Measurements from ENCODE around the gene CAMTA1. TPM values are rescaled to one million over a fixed set of nuclear protein-coding genes. Genes with fewer than 3 reads are reported as not detected.

Gene CAMTA1
- total and polyA plus RNA-seq, 9 of the 15 experiments (the other 6 are each of a cell fraction or from before 2014, with no cell fraction given): 43.9 to 161 (median 65.9) TPM

GRCh38 chr1:6825828-6826227 is 40.6 kb downstream of the CAMTA1 start:
- Histone ChIP-seq H3K36me3 (ENCODE audit: control insufficient read depth, insufficient read depth, low read length) (peaks cover 3% of the 10 kb centered on the region; the same call in 1 of the 3 replicates), H4K20me1 (replicated peaks; ENCODE audit: control insufficient read depth, insufficient read depth, low read length) (no peaks in the 10 kb centered on the region), H3K27me3 (ENCODE audit: control insufficient read depth in 2 of 2, insufficient read depth in 2 of 2, low read length in 2 of 2) (no peaks in the 10 kb centered on the region), H3K4me1 (replicated peaks in 1 of 2; ENCODE audit: control insufficient read depth in 2 of 2, insufficient read depth in 2 of 2, low read length in 2 of 2) (no peaks in the 10 kb centered on the region), H3K9me3 (replicated peaks; ENCODE audit: control insufficient read depth, insufficient read depth, low read depth, low read length) (no peaks in the 10 kb centered on the region), H3K27ac (ENCODE audit: extremely low read depth, low read depth, low read length) (no peak overlapping the region), H3K9ac (ENCODE audit: insufficient read depth in 1 of 2, low read depth in 2 of 2, low read length in 2 of 2) (no peak overlapping the region), H2AFZ (ENCODE audit: low read depth, low read length) (no peak overlapping the region), H3K4me2 (ENCODE audit: insufficient read depth, low read length) (no peak overlapping the region), H3K79me2 (ENCODE audit: control insufficient read depth, insufficient read depth, low read length) (no peaks in the 10 kb centered on the region), H3K4me3 (no peak overlapping the region), H3K9me1 (ENCODE audit: control insufficient read depth, insufficient read depth, low read length) (no peaks in the 10 kb centered on the region)
- ChIA-PET POLR2A (no interaction called here), CTCF (ENCODE audit: low intra/inter-chr PET ratio) (no interaction called here)
- FAIRE-seq (no peak), DNase-seq (ENCODE audit: extremely low read depth in 1 of 4, low spot score in 3 of 4) (no peak), ATAC-seq (no peak)
- intact Hi-C loops (cut with micrococcal nuclease) (no loop called here), in situ Hi-C loops (cut with MboI) (no loop called here)
- BruUV-seq (replicated peaks): no TSS peak
- TF ChIP-seq BMI1 (IDR thresholded peaks at IDR 0.05; ENCODE audit: low read length) (no peak), FOXM1 (IDR thresholded peaks at IDR 0.05; ENCODE audit: low read depth) (no peak), FOXM1 (CRISPR knock-in tag; IDR thresholded peaks at IDR 0.05; ENCODE audit: low read depth) (no peak), POLR3G (IDR thresholded peaks at IDR 0.05; ENCODE audit: extremely low read depth, insufficient read length, insufficient replicate concordance) (no peak), SMAD4 (CRISPR knock-in tag; conservative IDR thresholded peaks at IDR 0.05) (no peak)
- 68% methylated on average over 4 of the region's 4 CpGs for WGBS (ENCODE audit: insufficient coverage, low coverage, missing lambda C conversion rate)

GRCh38 chr1:6827079-6827478 is 41.8 kb downstream of the CAMTA1 start:
- intact Hi-C loops (cut with micrococcal nuclease) (no loop called here), in situ Hi-C loops (cut with MboI) (no loop called here)
- ATAC-seq: no peak
- 57% methylated on average over 3 of the region's 3 CpGs for WGBS (ENCODE audit: insufficient coverage, low coverage, missing lambda C conversion rate)
- no peak overlapping the region for H3K4me3 ChIP-seq
- no TSS peak for BruUV-seq (replicated peaks)
- no peaks in the 10 kb centered on the region for H3K9me1 ChIP-seq (ENCODE audit: control insufficient read depth, insufficient read depth, low read length)
- H2AFZ ChIP-seq (ENCODE audit: low read depth, low read length): no peak overlapping the region
- ChIA-PET CTCF (ENCODE audit: low intra/inter-chr PET ratio) (no interaction called here), POLR2A (interaction anchor here (1.9 kb wide), 1 partner anchor 9 kb away, joined by 6 read pairs; no protein-coding TSS in a partner anchor)
- H3K4me1 ChIP-seq (replicated peaks in 1 of 2; ENCODE audit: control insufficient read depth in 2 of 2, insufficient read depth in 2 of 2, low read length in 2 of 2): no peaks in the 10 kb centered on the region
- DNase-seq (ENCODE audit: extremely low read depth in 1 of 4, low spot score in 3 of 4): no peak
- no peaks in the 10 kb centered on the region for H4K20me1 ChIP-seq (replicated peaks; ENCODE audit: control insufficient read depth, insufficient read depth, low read length)
- H3K79me2 ChIP-seq (ENCODE audit: control insufficient read depth, insufficient read depth, low read length): no peaks in the 10 kb centered on the region
- no peak for TF ChIP-seq NEUROD1 (IDR thresholded peaks at IDR 0.05; ENCODE audit: borderline replicate concordance, low read depth, low read length, partially characterized antibody)
- TF ChIP-seq, protein P1, sequence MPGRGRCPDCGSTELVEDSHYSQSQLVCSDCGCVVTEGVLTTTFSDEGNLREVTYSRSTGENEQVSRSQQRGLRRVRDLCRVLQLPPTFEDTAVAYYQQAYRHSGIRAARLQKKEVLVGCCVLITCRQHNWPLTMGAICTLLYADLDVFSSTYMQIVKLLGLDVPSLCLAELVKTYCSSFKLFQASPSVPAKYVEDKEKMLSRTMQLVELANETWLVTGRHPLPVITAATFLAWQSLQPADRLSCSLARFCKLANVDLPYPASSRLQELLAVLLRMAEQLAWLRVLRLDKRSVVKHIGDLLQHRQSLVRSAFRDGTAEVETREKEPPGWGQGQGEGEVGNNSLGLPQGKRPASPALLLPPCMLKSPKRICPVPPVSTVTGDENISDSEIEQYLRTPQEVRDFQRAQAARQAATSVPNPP (IDR thresholded peaks at IDR 0.05; ENCODE audit: borderline replicate concordance, insufficient read depth, insufficient read length): no peak
- no peak overlapping the region for H3K4me2 ChIP-seq (ENCODE audit: insufficient read depth, low read length)
- no peaks in the 10 kb centered on the region for H3K9me3 ChIP-seq (replicated peaks; ENCODE audit: control insufficient read depth, insufficient read depth, low read depth, low read length)
- no peak overlapping the region for H3K9ac ChIP-seq (ENCODE audit: insufficient read depth in 1 of 2, low read depth in 2 of 2, low read length in 2 of 2)
- FAIRE-seq: no peak
- H3K27me3 ChIP-seq (ENCODE audit: control insufficient read depth in 2 of 2, insufficient read depth in 2 of 2, low read length in 2 of 2): no peaks in the 10 kb centered on the region
- no peak overlapping the region for H3K27ac ChIP-seq (ENCODE audit: extremely low read depth, low read depth, low read length)
- peaks cover 3% of the 10 kb centered on the region; the same call in 1 of the 3 replicates for H3K36me3 ChIP-seq (ENCODE audit: control insufficient read depth, insufficient read depth, low read length)
